HepG2 (cell line): ENCODE data around the gene IP6K3. TPM values are rescaled to one million over a fixed set of nuclear protein-coding genes. Genes with fewer than 3 reads are reported as not detected.

Experiments
- ASH2L ChIP-seq: fragments of 300-600, 200-600 bp; sonication (generic); IDR thresholded peaks from 2 replicates; pipeline ENCODE4 v1.7.0; 2017; ENCODE audit warnings: low read depth, mild to moderate bottlenecking, moderate library complexity, mixed read lengths, low read length; ENCODE audit not compliant: insufficient read length
- ATF7-NPFF ChIP-seq: sonication (generic); formaldehyde crosslinking; IDR thresholded peaks from 2 replicates; pipeline ENCODE4 v1.8.1; 2023; ENCODE audit warnings: mild to moderate bottlenecking, low read depth, missing genetic modification reagents, moderate library complexity
- BHLHE40 ChIP-seq: IDR thresholded peaks from 2 replicates; pipeline ENCODE4 v1.6.1; 2011; ENCODE audit warnings: low read length, improper control_type of control experiment
- CREB3 ChIP-seq: sonication (generic); formaldehyde crosslinking; IDR thresholded peaks from 2 replicates; pipeline ENCODE4 v1.5.0; 2020; ENCODE audit warnings: missing genetic modification reagents
- CSRNP2 ChIP-seq: sonication (generic); formaldehyde crosslinking; conservative IDR thresholded peaks from 2 replicates; pipeline ENCODE4 v1.8.0; 2022; ENCODE audit warnings: low read depth, missing genetic modification reagents
- PRMT3 ChIP-seq: sonication (generic); formaldehyde crosslinking; IDR thresholded peaks from 2 replicates; pipeline ENCODE4 v1.8.1; 2022; ENCODE audit warnings: low read depth, mild to moderate bottlenecking, moderate library complexity, missing genetic modification reagents, borderline replicate concordance
- RFXANK ChIP-seq: IDR thresholded peaks from 2 replicates; pipeline ENCODE4 v1.6.1; 2016
- SP4 ChIP-seq: sonication (generic); formaldehyde crosslinking; IDR thresholded peaks from 2 replicates; pipeline ENCODE4 v1.8.1; 2023; ENCODE audit warnings: mild to moderate bottlenecking, missing genetic modification reagents
- ZNF343 ChIP-seq: sonication (generic); formaldehyde crosslinking; IDR thresholded peaks from 2 replicates; pipeline ENCODE4 v1.4.0; 2020; ENCODE audit warnings: mild to moderate bottlenecking, missing genetic modification reagents
- ZNF530 ChIP-seq: sonication (generic); formaldehyde crosslinking; IDR thresholded peaks from 2 replicates; pipeline ENCODE4 v1.5.0; 2020; ENCODE audit warnings: low read depth, mild to moderate bottlenecking, missing genetic modification reagents
- ZNF563 ChIP-seq: sonication (generic); formaldehyde crosslinking; IDR thresholded peaks from 2 replicates; pipeline ENCODE4 v1.8.0; 2022; ENCODE audit warnings: mild to moderate bottlenecking, moderate library complexity, missing genetic modification reagents
- ZNF598 ChIP-seq: sonication (generic); formaldehyde crosslinking; IDR thresholded peaks from 2 replicates; pipeline ENCODE4 v1.5.1; 2020; ENCODE audit warnings: mild to moderate bottlenecking, missing genetic modification reagents, borderline replicate concordance
- ZNF616 ChIP-seq: sonication (generic); formaldehyde crosslinking; IDR thresholded peaks from 2 replicates; pipeline ENCODE4 v1.5.0; 2020; ENCODE audit warnings: low read depth, mild to moderate bottlenecking, missing genetic modification reagents
- polyA plus RNA-seq, 8 experiments: library from polyadenylated mRNA; depleted of rRNA in 3 of 8; stranded (reverse) in 7 of 8; unstranded in 1 of 8; fragments of >200 nt; fragmentation: Illumina TruSeq in 4 of 8; extraction: Trizol in 4 of 8; gene quantifications; 2 replicates each; pipeline versions ENCODE4 v1.2.1 to v1.2.3, GENCODE V29; 2011 to 2016; ENCODE audit warnings: low read depth in 4 of 8, missing spikeins in 1 of 8, mixed read lengths in 1 of 8; ENCODE audit not compliant: insufficient read depth in 1 of 8
- total RNA-seq, 5 experiments: library from RNA; depleted of rRNA; stranded (reverse); fragments of >200 nt; fragmentation: Illumina TruSeq; extraction: Trizol; gene quantifications; 2 replicates each; pipeline ENCODE4 v1.2.3, GENCODE V29; 2016; ENCODE audit warnings: low read depth in 1 of 5
- TF ChIP-seq, protein P1 (sequence below): IDR thresholded peaks from 2 replicates; pipeline ENCODE4 v1.6.1; 2016; ENCODE audit warnings: missing compliant biosample characterization, missing genetic modification reagents, borderline replicate concordance
- TF ChIP-seq, protein P2 (sequence below): sonication (generic); formaldehyde crosslinking; IDR thresholded peaks from 2 replicates; pipeline ENCODE4 v1.4.0; 2020; ENCODE audit warnings: missing genetic modification reagents, mild to moderate bottlenecking, borderline replicate concordance
- TF ChIP-seq, protein P3 (sequence below), 2 experiments: sonication (generic) in 1 of 2; formaldehyde crosslinking in 1 of 2; IDR thresholded peaks; 2 replicates each; pipeline versions ENCODE4 v1.4.0 to v1.6.1; 2016 to 2020; ENCODE audit warnings: borderline replicate concordance in 1 of 2, low read depth in 1 of 2, mild to moderate bottlenecking in 1 of 2, missing genetic modification reagents in 1 of 2

Gene IP6K3
- total and polyA plus RNA-seq, 2 of the 13 experiments (the other 11 are each of a cell fraction or from before 2014, with no cell fraction given): 0.11 to 0.18 TPM

GRCh38 chr6:33710296-33711121 lies 36.2 kb downstream of the IP6K3 start (continued):
- TF ChIP-seq PRMT3 (CRISPR knock-in tag): 0 out of 2 replicates have a peak, but pooled peaks have one; percentile 53
- no peak for TF ChIP-seq ASH2L
- TF ChIP-seq, protein P1, sequence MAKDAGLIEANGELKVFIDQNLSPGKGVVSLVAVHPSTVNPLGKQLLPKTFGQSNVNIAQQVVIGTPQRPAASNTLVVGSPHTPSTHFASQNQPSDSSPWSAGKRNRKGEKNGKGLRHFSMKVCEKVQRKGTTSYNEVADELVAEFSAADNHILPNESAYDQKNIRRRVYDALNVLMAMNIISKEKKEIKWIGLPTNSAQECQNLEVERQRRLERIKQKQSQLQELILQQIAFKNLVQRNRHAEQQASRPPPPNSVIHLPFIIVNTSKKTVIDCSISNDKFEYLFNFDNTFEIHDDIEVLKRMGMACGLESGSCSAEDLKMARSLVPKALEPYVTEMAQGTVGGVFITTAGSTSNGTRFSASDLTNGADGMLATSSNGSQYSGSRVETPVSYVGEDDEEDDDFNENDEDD (CRISPR knock-in tag): peak; percentile 69; the same call in 1 of the 2 replicates
- no peak for TF ChIP-seq ZNF598 (CRISPR knock-in tag)
- TF ChIP-seq ZNF616: no peak
- no peak for TF ChIP-seq BHLHE40
- TF ChIP-seq CSRNP2 (CRISPR knock-in tag): no peak
- TF ChIP-seq RFXANK (CRISPR knock-in tag): 0 out of 2 replicates have a peak, but pooled peaks have one; percentile 1
- no peak for TF ChIP-seq ZNF530 (CRISPR knock-in tag)
- no peak for TF ChIP-seq SP4 (CRISPR knock-in tag)
- TF ChIP-seq, protein P2, sequence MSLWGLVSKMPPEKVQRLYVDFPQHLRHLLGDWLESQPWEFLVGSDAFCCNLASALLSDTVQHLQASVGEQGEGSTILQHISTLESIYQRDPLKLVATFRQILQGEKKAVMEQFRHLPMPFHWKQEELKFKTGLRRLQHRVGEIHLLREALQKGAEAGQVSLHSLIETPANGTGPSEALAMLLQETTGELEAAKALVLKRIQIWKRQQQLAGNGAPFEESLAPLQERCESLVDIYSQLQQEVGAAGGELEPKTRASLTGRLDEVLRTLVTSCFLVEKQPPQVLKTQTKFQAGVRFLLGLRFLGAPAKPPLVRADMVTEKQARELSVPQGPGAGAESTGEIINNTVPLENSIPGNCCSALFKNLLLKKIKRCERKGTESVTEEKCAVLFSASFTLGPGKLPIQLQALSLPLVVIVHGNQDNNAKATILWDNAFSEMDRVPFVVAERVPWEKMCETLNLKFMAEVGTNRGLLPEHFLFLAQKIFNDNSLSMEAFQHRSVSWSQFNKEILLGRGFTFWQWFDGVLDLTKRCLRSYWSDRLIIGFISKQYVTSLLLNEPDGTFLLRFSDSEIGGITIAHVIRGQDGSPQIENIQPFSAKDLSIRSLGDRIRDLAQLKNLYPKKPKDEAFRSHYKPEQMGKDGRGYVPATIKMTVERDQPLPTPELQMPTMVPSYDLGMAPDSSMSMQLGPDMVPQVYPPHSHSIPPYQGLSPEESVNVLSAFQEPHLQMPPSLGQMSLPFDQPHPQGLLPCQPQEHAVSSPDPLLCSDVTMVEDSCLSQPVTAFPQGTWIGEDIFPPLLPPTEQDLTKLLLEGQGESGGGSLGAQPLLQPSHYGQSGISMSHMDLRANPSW (CRISPR knock-in tag): no peak
- no peak for TF ChIP-seq CREB3 (CRISPR knock-in tag)
- TF ChIP-seq ZNF563 (CRISPR knock-in tag): no peak
- TF ChIP-seq, protein P3, sequence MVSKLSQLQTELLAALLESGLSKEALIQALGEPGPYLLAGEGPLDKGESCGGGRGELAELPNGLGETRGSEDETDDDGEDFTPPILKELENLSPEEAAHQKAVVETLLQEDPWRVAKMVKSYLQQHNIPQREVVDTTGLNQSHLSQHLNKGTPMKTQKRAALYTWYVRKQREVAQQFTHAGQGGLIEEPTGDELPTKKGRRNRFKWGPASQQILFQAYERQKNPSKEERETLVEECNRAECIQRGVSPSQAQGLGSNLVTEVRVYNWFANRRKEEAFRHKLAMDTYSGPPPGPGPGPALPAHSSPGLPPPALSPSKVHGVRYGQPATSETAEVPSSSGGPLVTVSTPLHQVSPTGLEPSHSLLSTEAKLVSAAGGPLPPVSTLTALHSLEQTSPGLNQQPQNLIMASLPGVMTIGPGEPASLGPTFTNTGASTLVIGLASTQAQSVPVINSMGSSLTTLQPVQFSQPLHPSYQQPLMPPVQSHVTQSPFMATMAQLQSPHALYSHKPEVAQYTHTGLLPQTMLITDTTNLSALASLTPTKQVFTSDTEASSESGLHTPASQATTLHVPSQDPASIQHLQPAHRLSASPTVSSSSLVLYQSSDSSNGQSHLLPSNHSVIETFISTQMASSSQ (IDR thresholded peaks at IDR 0.05; ENCODE audit: low read depth): no peak
- TF ChIP-seq, protein P3 (CRISPR knock-in tag; IDR thresholded peaks at IDR 0.05; ENCODE audit: borderline replicate concordance): no peak
- TF ChIP-seq ATF7-NPFF (CRISPR knock-in tag): no peak
- no peak for TF ChIP-seq ZNF343
